C4-2B (cell line): Measurements from ENCODE around the gene CPLX3.

ENCODE experiments used
- ZFX ChIP-seq: fragments of 450-650 bp; IDR thresholded peaks from 2 replicates; pipeline ENCODE4 v1.6.1; 2017
- TF ChIP-seq, protein P1 (sequence below): fragments of 450-650 bp; conservative IDR thresholded peaks from 2 replicates; pipeline ENCODE4 v1.5.1; 2017; ENCODE audit warnings: mild to moderate bottlenecking

DNA sequence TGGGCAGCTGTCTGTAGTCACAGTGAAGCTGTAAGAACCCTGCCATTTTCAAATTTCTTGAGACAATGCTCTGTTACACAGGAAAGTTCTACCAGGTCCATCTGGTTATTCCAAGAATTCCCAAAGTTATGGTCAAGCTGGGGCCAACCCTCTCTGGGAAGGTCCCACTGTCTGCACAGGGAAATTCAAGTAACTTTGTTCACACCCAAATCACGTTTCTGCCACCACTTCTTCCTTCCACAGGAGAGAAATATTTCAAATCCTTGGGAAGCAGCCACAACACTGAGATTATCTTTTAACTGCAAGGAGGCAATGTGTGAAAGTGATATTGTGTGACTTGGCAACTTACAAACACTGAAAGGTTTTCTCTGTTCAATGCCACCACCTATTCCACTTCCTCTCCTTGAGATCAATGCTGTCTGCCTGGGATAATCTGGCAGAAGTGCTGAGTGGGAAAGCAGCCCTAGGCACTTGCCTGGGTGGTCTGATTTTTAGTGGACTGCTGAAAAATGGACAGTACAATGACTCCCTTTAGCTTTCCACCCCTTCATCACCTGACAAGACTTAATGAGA is 41.1 kb downstream of the CPLX3 start:
- TF ChIP-seq, protein P1, sequence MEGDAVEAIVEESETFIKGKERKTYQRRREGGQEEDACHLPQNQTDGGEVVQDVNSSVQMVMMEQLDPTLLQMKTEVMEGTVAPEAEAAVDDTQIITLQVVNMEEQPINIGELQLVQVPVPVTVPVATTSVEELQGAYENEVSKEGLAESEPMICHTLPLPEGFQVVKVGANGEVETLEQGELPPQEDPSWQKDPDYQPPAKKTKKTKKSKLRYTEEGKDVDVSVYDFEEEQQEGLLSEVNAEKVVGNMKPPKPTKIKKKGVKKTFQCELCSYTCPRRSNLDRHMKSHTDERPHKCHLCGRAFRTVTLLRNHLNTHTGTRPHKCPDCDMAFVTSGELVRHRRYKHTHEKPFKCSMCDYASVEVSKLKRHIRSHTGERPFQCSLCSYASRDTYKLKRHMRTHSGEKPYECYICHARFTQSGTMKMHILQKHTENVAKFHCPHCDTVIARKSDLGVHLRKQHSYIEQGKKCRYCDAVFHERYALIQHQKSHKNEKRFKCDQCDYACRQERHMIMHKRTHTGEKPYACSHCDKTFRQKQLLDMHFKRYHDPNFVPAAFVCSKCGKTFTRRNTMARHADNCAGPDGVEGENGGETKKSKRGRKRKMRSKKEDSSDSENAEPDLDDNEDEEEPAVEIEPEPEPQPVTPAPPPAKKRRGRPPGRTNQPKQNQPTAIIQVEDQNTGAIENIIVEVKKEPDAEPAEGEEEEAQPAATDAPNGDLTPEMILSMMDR = no peak
- TF ChIP-seq ZFX = no peak
